MM.1S (cell line): Measurements from ENCODE around the gene WDR74.

Source experiments
- DNase-seq: peaks from one replicate; pipeline ENCODE4 v3.0.0-alpha.2; 2015
- H2AFZ ChIP-seq: fragments of 300-600 bp; sonication (generic); 2 replicates; pipeline ENCODE4 v1.6.0; 2016; ENCODE audit warnings: antibody characterized with exemption, low read length
- H3F3A ChIP-seq: fragments of 300-600 bp; sonication (generic); 2 replicates; pipeline ENCODE4 v1.6.1; 2016; ENCODE audit warnings: mild to moderate bottlenecking, antibody characterized with exemption, low read length, moderate library complexity, mixed read lengths; ENCODE audit not compliant: insufficient read depth
- H3K27ac ChIP-seq: fragments of 300-600 bp; sonication (generic); 2 replicates; pipeline ENCODE4 v1.5.1; 2016; ENCODE audit warnings: mild to moderate bottlenecking, low read length
- H3K27me3 ChIP-seq: fragments of 300-600 bp; sonication (generic); replicated peaks from 2 replicates; pipeline ENCODE4 v1.6.0; 2016; ENCODE audit warnings: low read length; ENCODE audit not compliant: insufficient read depth
- H3K36me3 ChIP-seq: fragments of 300-600 bp; sonication (generic); replicated peaks from 2 replicates; pipeline ENCODE4 v1.6.1; 2016; ENCODE audit warnings: mild to moderate bottlenecking, low read length, mixed read lengths; ENCODE audit not compliant: insufficient read depth
- H3K4me1 ChIP-seq: fragments of 300-600 bp; sonication (generic); 2 replicates; pipeline ENCODE4 v1.6.1; 2016; ENCODE audit warnings: low read length, mixed read lengths
- H3K4me2 ChIP-seq: fragments of 300-600 bp; sonication (generic); 2 replicates; pipeline ENCODE4 v1.6.0; 2016; ENCODE audit warnings: low read depth, low read length
- H3K4me3 ChIP-seq: fragments of 300-600 bp; sonication (generic); 2 replicates; pipeline ENCODE4 v1.5.1; 2016; ENCODE audit warnings: low read length, mixed read lengths
- H3K79me2 ChIP-seq: fragments of 300-600 bp; sonication (generic); 2 replicates; pipeline ENCODE4 v1.6.1; 2016; ENCODE audit warnings: mixed run types, low read length, mixed read lengths
- H3K9ac ChIP-seq: fragments of 300-600 bp; sonication (generic); 2 replicates; pipeline ENCODE4 v1.6.1; 2016; ENCODE audit warnings: low read length, mixed read lengths
- H3K9me2 ChIP-seq: fragments of 300-600 bp; sonication (generic); replicated peaks from 2 replicates; pipeline ENCODE4 v1.6.1; 2016; ENCODE audit warnings: mild to moderate bottlenecking, low read length, mixed read lengths; ENCODE audit not compliant: insufficient read depth
- H3K9me3 ChIP-seq: fragments of 300-600 bp; sonication (generic); replicated peaks from 2 replicates; pipeline ENCODE4 v1.6.1; 2016; ENCODE audit warnings: mild to moderate bottlenecking, low read length, mixed read lengths; ENCODE audit not compliant: insufficient read depth
- H4K20me1 ChIP-seq: fragments of 300-600 bp; sonication (generic); 2 replicates; pipeline ENCODE4 v1.6.1; 2016; ENCODE audit warnings: mild to moderate bottlenecking, low read length, moderate library complexity, mixed read lengths; ENCODE audit not compliant: insufficient read depth
- CTCF ChIP-seq: fragments of 300-600 bp; sonication (generic); IDR thresholded peaks from 2 replicates; pipeline ENCODE4 v1.5.1; 2016; ENCODE audit warnings: antibody characterized with exemption, low read length, mixed read lengths
- EZH2 ChIP-seq: fragments of 300-600 bp; sonication (generic); optimal IDR thresholded peaks from 2 replicates; pipeline ENCODE3; 2017; ENCODE audit warnings: low read depth, mild to moderate bottlenecking, antibody characterized with exemption, low read length, mixed read lengths
- EZH2phosphoT487 ChIP-seq: fragments of 300-600 bp; sonication (generic); IDR thresholded peaks from 2 replicates; pipeline ENCODE4 v1.6.1; 2018; ENCODE audit warnings: antibody characterized with exemption, low read length

The WDR74 gene

GRCh38 chr11:62880231-62880802, 40.9 kb upstream of the WDR74 start:
- Histone ChIP-seq H3K9me2 (no peaks in the 10 kb centered on the region), H3K4me2 (peak overlapping the region; percentile 84), H2AFZ (peak overlapping the region; percentile 47), H3K4me1 (peaks cover 21% of the 10 kb centered on the region), H3K9me3 (no peaks in the 10 kb centered on the region), H3K9ac (peak overlapping the region; percentile 98; the same call in 1 of the 2 replicates), H3K36me3 (peaks cover 26% of the 10 kb centered on the region), H3K79me2 (peaks cover 57% of the 10 kb centered on the region), H3K27me3 (no peaks in the 10 kb centered on the region), H4K20me1 (peaks cover 11% of the 10 kb centered on the region), H3K27ac (peak overlapping the region; percentile 98; the same call in 1 of the 2 replicates), H3K4me3 (peak overlapping the region; percentile 99), H3F3A (peaks cover 44% of the 10 kb centered on the region)
- DNase-seq, result no peak
- TF ChIP-seq EZH2phosphoT487, result no peak
- no peak for TF ChIP-seq EZH2
- TF ChIP-seq CTCF, result no peak

GRCh38 chr11:62879235-62879978, 40.0 kb upstream of the WDR74 start:
- peaks cover 48% of the 10 kb centered on the region for H3K79me2 ChIP-seq
- no peaks in the 10 kb centered on the region for H3K9me2 ChIP-seq
- H3F3A ChIP-seq, result peaks cover 40% of the 10 kb centered on the region
- H3K4me3 ChIP-seq, result no peak overlapping the region
- peaks cover 21% of the 10 kb centered on the region for H3K4me1 ChIP-seq
- H4K20me1 ChIP-seq, result peaks cover 7% of the 10 kb centered on the region
- peak overlapping the region; percentile 84; the same call in 1 of the 2 replicates for H3K4me2 ChIP-seq
- H3K27ac ChIP-seq, result no peak overlapping the region; the same call in 1 of the 2 replicates
- H3K36me3 ChIP-seq, result peaks cover 22% of the 10 kb centered on the region
- no peak for TF ChIP-seq CTCF
- no peak for TF ChIP-seq EZH2
- no peak for TF ChIP-seq EZH2phosphoT487
- H2AFZ ChIP-seq, result no peak overlapping the region
- no peaks in the 10 kb centered on the region for H3K27me3 ChIP-seq
- no peak for DNase-seq
- peak overlapping the region; percentile 98; the same call in 1 of the 2 replicates for H3K9ac ChIP-seq
- no peaks in the 10 kb centered on the region for H3K9me3 ChIP-seq

- no peaks in the 10 kb centered on the region for H3K9me2 ChIP-seq
- H3K27me3 ChIP-seq, result no peaks in the 10 kb centered on the region
- DNase-seq, result no peak
- H3F3A ChIP-seq, result peaks cover 18% of the 10 kb centered on the region
- peaks cover 5% of the 10 kb centered on the region; the same call in 1 of the 2 replicates for H3K4me1 ChIP-seq
- TF ChIP-seq EZH2 (no peak), EZH2phosphoT487 (no peak), CTCF (no peak)
- H3K36me3 ChIP-seq, result peaks cover under 1% of the 10 kb centered on the region; the same call in 1 of the 2 replicates
- peaks cover 24% of the 10 kb centered on the region for H3K79me2 ChIP-seq
- no peak overlapping the region for H3K27ac ChIP-seq
- H3K9ac ChIP-seq, result no peak overlapping the region
- no peaks in the 10 kb centered on the region for H4K20me1 ChIP-seq
- no peak overlapping the region for H3K4me3 ChIP-seq
- H3K4me2 ChIP-seq, result no peak overlapping the region
- no peaks in the 10 kb centered on the region for H3K9me3 ChIP-seq
- H2AFZ ChIP-seq, result no peak overlapping the region
These were observed 37.3 kb upstream of the WDR74 start for GRCh38 chr11:62876712-62877111.
